H9 (cell line): ENCODE data around the gene MGAT4A. TPM values are rescaled to one million over a fixed set of nuclear protein-coding genes. Genes with fewer than 3 reads are reported as not detected.

Source experiments
- DNase-seq: peaks from one replicate; pipeline ENCODE4 v3.0.0-alpha.2; 2017
- H2AFZ ChIP-seq: one replicate; pipeline ENCODE4 v1.6.1; 2013; ENCODE audit warnings: mild to moderate bottlenecking, low read length, control low read depth, moderate library complexity
- H2AK5ac ChIP-seq: 2 replicates; pipeline ENCODE4 v1.6.1; 2013; ENCODE audit warnings: low read length, control low read depth, mixed read lengths; ENCODE audit not compliant: insufficient read length
- H2BK120ac ChIP-seq: one replicate; pipeline ENCODE4 v1.6.1; 2013; ENCODE audit warnings: low read depth, mild to moderate bottlenecking, low read length, control low read depth, inconsistent platforms; ENCODE audit not compliant: poor library complexity, severe bottlenecking
- H2BK12ac ChIP-seq: 2 replicates; pipeline ENCODE4 v1.6.1; 2013; ENCODE audit warnings: low read length, control low read depth, mixed read lengths, low read depth; ENCODE audit not compliant: insufficient read length
- H2BK15ac ChIP-seq: 2 replicates; pipeline ENCODE4 v1.6.1; 2013; ENCODE audit warnings: low read depth, low read length, control low read depth
- H2BK20ac ChIP-seq: one replicate; pipeline ENCODE4 v1.6.1; 2013; ENCODE audit warnings: low read depth, mild to moderate bottlenecking, low read length, control low read depth, inconsistent platforms; ENCODE audit not compliant: poor library complexity, severe bottlenecking
- H2BK5ac ChIP-seq: 2 replicates; pipeline ENCODE4 v1.6.1; 2013; ENCODE audit warnings: low read length, control low read depth, mixed read lengths; ENCODE audit not compliant: insufficient read length
- H3K14ac ChIP-seq: 2 replicates; pipeline ENCODE4 v1.6.1; 2013; ENCODE audit warnings: low read length, control low read depth; ENCODE audit not compliant: insufficient read depth
- H3K18ac ChIP-seq: 2 replicates; pipeline ENCODE4 v1.6.1; 2013; ENCODE audit warnings: low read depth, mild to moderate bottlenecking, mixed read lengths, low read length, control low read depth; ENCODE audit not compliant: insufficient read length
- H3K23ac ChIP-seq: 2 replicates; pipeline ENCODE4 v1.6.1; 2013; ENCODE audit warnings: low read length, control low read depth, mixed read lengths, low read depth; ENCODE audit not compliant: insufficient read length
- H3K23me2 ChIP-seq: 2 replicates; pipeline ENCODE4 v1.6.1; 2013; ENCODE audit warnings: low read depth, mild to moderate bottlenecking, mixed read lengths, low read length, control low read depth; ENCODE audit not compliant: insufficient read length, poor library complexity, severe bottlenecking
- H3K27ac ChIP-seq: 2 replicates; pipeline ENCODE4 v1.5.1; 2013; ENCODE audit warnings: low read length, control low read depth, mixed read lengths, low read depth; ENCODE audit not compliant: insufficient read length
- H3K27me3 ChIP-seq: 2 replicates; pipeline ENCODE4 v1.6.1; 2013; ENCODE audit warnings: low read length, control low read depth, inconsistent platforms; ENCODE audit not compliant: insufficient read depth
- H3K4ac ChIP-seq: 2 replicates; pipeline ENCODE4 v1.6.1; 2013; ENCODE audit warnings: low read depth, mild to moderate bottlenecking, control low read depth, inconsistent platforms, low read length, moderate library complexity
- H3K4me1 ChIP-seq: 2 replicates; pipeline ENCODE4 v1.6.1; 2013; ENCODE audit warnings: low read length, control low read depth, inconsistent platforms; ENCODE audit not compliant: insufficient read depth
- H3K4me2 ChIP-seq: 2 replicates; pipeline ENCODE4 v1.6.1; 2013; ENCODE audit warnings: low read length, control low read depth, mixed read lengths; ENCODE audit not compliant: insufficient read length, insufficient read depth
- H3K56ac ChIP-seq: 2 replicates; pipeline ENCODE4 v1.6.1; 2013; ENCODE audit warnings: low read depth, mild to moderate bottlenecking, mixed read lengths, low read length, control low read depth; ENCODE audit not compliant: insufficient read length
- H3K79me1 ChIP-seq: 2 replicates; pipeline ENCODE4 v1.6.1; 2013; ENCODE audit warnings: low read depth, mild to moderate bottlenecking, moderate library complexity, low read length, control low read depth, inconsistent platforms; ENCODE audit not compliant: insufficient read depth, poor library complexity, severe bottlenecking
- H3K79me2 ChIP-seq: 2 replicates; pipeline ENCODE4 v1.6.1; 2013; ENCODE audit warnings: low read length, control low read depth, inconsistent platforms; ENCODE audit not compliant: insufficient read depth
- H3K9ac ChIP-seq: 2 replicates; pipeline ENCODE4 v1.6.1; 2013; ENCODE audit warnings: low read length, control low read depth, mixed read lengths; ENCODE audit not compliant: insufficient read length; ENCODE audit errors: extremely low read depth
- H3K9me3 ChIP-seq: one replicate; pipeline ENCODE4 v1.6.1; 2013; ENCODE audit warnings: low read depth, low read length, inconsistent platforms; ENCODE audit not compliant: control insufficient read depth
- H3T11ph ChIP-seq: one replicate; pipeline ENCODE4 v1.6.1; 2013; ENCODE audit warnings: mild to moderate bottlenecking, low read length, control low read depth, inconsistent platforms
- H4K20me1 ChIP-seq: one replicate; pipeline ENCODE4 v1.6.1; 2013; ENCODE audit not compliant: control insufficient read depth, insufficient read length, insufficient read depth
- H4K5ac ChIP-seq: 2 replicates; pipeline ENCODE4 v1.6.1; 2013; ENCODE audit warnings: low read depth, mild to moderate bottlenecking, mixed read lengths, low read length, control low read depth; ENCODE audit not compliant: insufficient read length
- H4K8ac ChIP-seq: replicated peaks from 2 replicates; pipeline ENCODE4 v1.6.1; 2013; ENCODE audit warnings: low read length, control low read depth, mixed read lengths, low read depth; ENCODE audit not compliant: insufficient read length
- H4K91ac ChIP-seq: 2 replicates; pipeline ENCODE4 v1.6.1; 2013; ENCODE audit warnings: low read depth, mild to moderate bottlenecking, moderate library complexity, mixed read lengths, low read length, control low read depth; ENCODE audit not compliant: insufficient read length
- H3K27ac Mint-ChIP-seq, 3 experiments: 2 replicates in 2 of 3; 3 replicates in 1 of 3; pipeline ENCODE4 v1.8.0; 2020 to 2021; ENCODE audit warnings: mixed read lengths in 3 of 3, mild to moderate bottlenecking in 1 of 3, moderate library complexity in 1 of 3
- H3K27me3 Mint-ChIP-seq: 2 replicates; pipeline ENCODE4 v1.8.0; 2021; ENCODE audit warnings: low read depth, mild to moderate bottlenecking, moderate library complexity, mixed read lengths
- H3K36me3 Mint-ChIP-seq, 3 experiments: 2 replicates in 2 of 3; 3 replicates in 1 of 3; pipeline ENCODE4 v1.8.0; 2020 to 2021; ENCODE audit warnings: low read depth in 3 of 3, mixed read lengths in 3 of 3; ENCODE audit not compliant: insufficient read depth in 1 of 3
- H3K4me1 Mint-ChIP-seq, 2 experiments: 2 replicates each; pipeline ENCODE4 v1.8.0; 2020; ENCODE audit warnings: mixed read lengths in 2 of 2
- H3K4me3 Mint-ChIP-seq, 2 experiments: 2 replicates in 1 of 2; 3 replicates in 1 of 2; pipeline ENCODE4 v1.8.0; 2020 to 2021; ENCODE audit warnings: mild to moderate bottlenecking in 2 of 2, mixed read lengths in 2 of 2, moderate library complexity in 1 of 2
- H3K9me3 Mint-ChIP-seq, 2 experiments: 2 replicates in 1 of 2; 3 replicates in 1 of 2; pipeline ENCODE4 v1.8.0; 2020; ENCODE audit warnings: mild to moderate bottlenecking in 2 of 2, mixed read lengths in 2 of 2, moderate library complexity in 1 of 2
- WGBS: extraction: QIAGEN DNeasy Blood & Tissue Kit; methylation state at CpG from one replicate; pipeline ENCODE4 v1.1.7; 2013; ENCODE audit warnings: missing lambda C conversion rate, low lambda C conversion rate, mixed read lengths; ENCODE audit not compliant: insufficient read length; ENCODE audit errors: extremely low coverage; 5-methylcytosine and 5-hydroxymethylcytosine counted together
- total RNA-seq: library from RNA; stranded (reverse); gene quantifications from 2 replicates; pipeline ENCODE4 v1.2.1, GENCODE V29; 2021
- TF ChIP-seq, protein P1 (sequence below): fragments of 200-600 bp; sonication (generic); conservative IDR thresholded peaks from 3 replicates; pipeline ENCODE4 v1.8.0; 2021; ENCODE audit warnings: antibody characterized with exemption, mild to moderate bottlenecking

Gene MGAT4A
- total RNA-seq, 1 experiment from 2014 or later, result 3.5 TPM

- peaks cover 0 to 49% (median 18%) of the 10 kb centered on the region in 3 experiments; a peak in 5 of 7 replicates for H3K36me3 Mint-ChIP-seq
- H3K4ac ChIP-seq, result no peak overlapping the region
- no peak overlapping the region for H3K4me2 ChIP-seq
- no peak overlapping the region for H4K8ac ChIP-seq
- no peak overlapping the region for H3K23ac ChIP-seq
- no peaks in the 10 kb centered on the region for H3K9me3 Mint-ChIP-seq
- H3K27ac ChIP-seq, result no peak overlapping the region
- no peak overlapping the region for H2BK20ac ChIP-seq
- H2AK5ac ChIP-seq, result no peak overlapping the region
- no peak overlapping the region for H2BK12ac ChIP-seq
- no CpG with 5 or more reads among the region's 10 CpGs for WGBS
- H3K18ac ChIP-seq, result no peak overlapping the region
- no peak overlapping the region for H3K56ac ChIP-seq
- TF ChIP-seq, protein P1, sequence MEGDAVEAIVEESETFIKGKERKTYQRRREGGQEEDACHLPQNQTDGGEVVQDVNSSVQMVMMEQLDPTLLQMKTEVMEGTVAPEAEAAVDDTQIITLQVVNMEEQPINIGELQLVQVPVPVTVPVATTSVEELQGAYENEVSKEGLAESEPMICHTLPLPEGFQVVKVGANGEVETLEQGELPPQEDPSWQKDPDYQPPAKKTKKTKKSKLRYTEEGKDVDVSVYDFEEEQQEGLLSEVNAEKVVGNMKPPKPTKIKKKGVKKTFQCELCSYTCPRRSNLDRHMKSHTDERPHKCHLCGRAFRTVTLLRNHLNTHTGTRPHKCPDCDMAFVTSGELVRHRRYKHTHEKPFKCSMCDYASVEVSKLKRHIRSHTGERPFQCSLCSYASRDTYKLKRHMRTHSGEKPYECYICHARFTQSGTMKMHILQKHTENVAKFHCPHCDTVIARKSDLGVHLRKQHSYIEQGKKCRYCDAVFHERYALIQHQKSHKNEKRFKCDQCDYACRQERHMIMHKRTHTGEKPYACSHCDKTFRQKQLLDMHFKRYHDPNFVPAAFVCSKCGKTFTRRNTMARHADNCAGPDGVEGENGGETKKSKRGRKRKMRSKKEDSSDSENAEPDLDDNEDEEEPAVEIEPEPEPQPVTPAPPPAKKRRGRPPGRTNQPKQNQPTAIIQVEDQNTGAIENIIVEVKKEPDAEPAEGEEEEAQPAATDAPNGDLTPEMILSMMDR, result no peak
- no peak overlapping the region for H4K5ac ChIP-seq
- H2BK120ac ChIP-seq, result no peak overlapping the region
- H3K23me2 ChIP-seq, result no peaks in the 10 kb centered on the region
- H4K20me1 ChIP-seq, result no peaks in the 10 kb centered on the region
- DNase-seq, result no peak
- no peaks in the 10 kb centered on the region for H3K79me1 ChIP-seq
- no peak overlapping the region for H4K91ac ChIP-seq
- H2BK15ac ChIP-seq, result no peak overlapping the region
- no peak overlapping the region for H2AFZ ChIP-seq
- no peak overlapping the region for H3K14ac ChIP-seq
- H3K27me3 ChIP-seq, result no peaks in the 10 kb centered on the region
- H3K27me3 Mint-ChIP-seq, result no peaks in the 10 kb centered on the region
- H3T11ph ChIP-seq, result no peak overlapping the region
- no peak overlapping the region for H3K4me3 Mint-ChIP-seq
- no peak overlapping the region for H2BK5ac ChIP-seq
- H3K79me2 ChIP-seq, result no peaks in the 10 kb centered on the region
- H3K4me1 ChIP-seq, result no peaks in the 10 kb centered on the region
- no peaks in the 10 kb centered on the region for H3K4me1 Mint-ChIP-seq
- no peak overlapping the region; a peak in 1 of 7 replicates for H3K27ac Mint-ChIP-seq
- H3K9me3 ChIP-seq, result no peaks in the 10 kb centered on the region
- H3K9ac ChIP-seq, result no peak overlapping the region
Measured at GRCh38 chr2:98583816-98584618, 146.9 kb downstream of the MGAT4A start.
